Measurements from ENCODE around the gene PLXDC1. TPM values are rescaled to one million over a fixed set of nuclear protein-coding genes. Genes with fewer than 3 reads are reported as not detected.

The PLXDC1 gene
- total RNA-seq, 1 donor from 2014 or later: 12.2 TPM

- Histone ChIP-seq H3K9me3 (replicated peaks) (no peaks in the 10 kb centered on the region), H3K27me3 (ENCODE audit: low read depth) (no peaks in the 10 kb centered on the region), H3K36me3 (peaks cover 4% of the 10 kb centered on the region), H3K27ac (replicated peaks) (peak overlapping the region; percentile 79), H3K4me1 (peaks cover 52% of the 10 kb centered on the region), H3K4me3 (no peak overlapping the region)
- TF ChIP-seq CTCF (IDR thresholded peaks at IDR 0.05; ENCODE audit: borderline replicate concordance): no peak
- DNase-seq: no peak
- intact Hi-C loops (cut with micrococcal nuclease): loop anchor here (10.0 kb wide), 1 partner anchor 65 kb away; no protein-coding TSS in a partner anchor
These were observed 71.6 kb downstream of the PLXDC1 start for GRCh38 chr17:39079836-39080235.

GRCh38 chr17:39077866-39078265 is 73.6 kb downstream of the PLXDC1 start:
- Histone ChIP-seq H3K36me3 (peaks cover 4% of the 10 kb centered on the region), H3K4me1 (peaks cover 32% of the 10 kb centered on the region), H3K27me3 (ENCODE audit: low read depth) (no peaks in the 10 kb centered on the region), H3K27ac (replicated peaks) (peak overlapping the region; percentile 27), H3K4me3 (no peak overlapping the region), H3K9me3 (replicated peaks) (no peaks in the 10 kb centered on the region)
- intact Hi-C loops (cut with micrococcal nuclease): loop anchor here (10.0 kb wide), 1 partner anchor 67 kb away; no protein-coding TSS in a partner anchor
- DNase-seq: no peak
- TF ChIP-seq CTCF (IDR thresholded peaks at IDR 0.05; ENCODE audit: borderline replicate concordance): no peak

- H3K9me3 ChIP-seq (replicated peaks): no peaks in the 10 kb centered on the region
- peaks cover 4% of the 10 kb centered on the region for H3K36me3 ChIP-seq
- H3K4me3 ChIP-seq: no peak overlapping the region
- H3K4me1 ChIP-seq: peaks cover 28% of the 10 kb centered on the region
- no peaks in the 10 kb centered on the region for H3K27me3 ChIP-seq (ENCODE audit: low read depth)
- no peak for DNase-seq
- no peak overlapping the region for H3K27ac ChIP-seq (replicated peaks)
- intact Hi-C loops (cut with micrococcal nuclease): loop anchor here (10.0 kb wide), 1 partner anchor 68 kb away; no protein-coding TSS in a partner anchor
- no peak for TF ChIP-seq CTCF (IDR thresholded peaks at IDR 0.05; ENCODE audit: borderline replicate concordance)
These were observed 74.2 kb downstream of the PLXDC1 start for GRCh38 chr17:39077252-39077651.

- DNase-seq: no peak
- TF ChIP-seq CTCF (IDR thresholded peaks at IDR 0.05; ENCODE audit: borderline replicate concordance): no peak
- intact Hi-C loops (cut with micrococcal nuclease): loop anchor here (10.0 kb wide), 1 partner anchor 70 kb away; no protein-coding TSS in a partner anchor
- Histone ChIP-seq H3K4me1 (peaks cover 2% of the 10 kb centered on the region), H3K9me3 (replicated peaks) (no peaks in the 10 kb centered on the region), H3K27me3 (ENCODE audit: low read depth) (no peaks in the 10 kb centered on the region), H3K36me3 (peaks cover 4% of the 10 kb centered on the region), H3K4me3 (no peak overlapping the region), H3K27ac (replicated peaks) (no peak overlapping the region)
These were observed 76.8 kb downstream of the PLXDC1 start for GRCh38 chr17:39074676-39075075.

GRCh38 chr17:39073916-39074315 is 77.5 kb downstream of the PLXDC1 start:
- no peak for DNase-seq
- Histone ChIP-seq H3K27me3 (ENCODE audit: low read depth) (no peaks in the 10 kb centered on the region), H3K4me1 (no peaks in the 10 kb centered on the region), H3K9me3 (replicated peaks) (no peaks in the 10 kb centered on the region), H3K36me3 (peaks cover 4% of the 10 kb centered on the region), H3K4me3 (no peak overlapping the region), H3K27ac (replicated peaks) (no peak overlapping the region)
- no peak for TF ChIP-seq CTCF (IDR thresholded peaks at IDR 0.05; ENCODE audit: borderline replicate concordance)
- intact Hi-C loops (cut with micrococcal nuclease): loop anchor here (10.0 kb wide), 1 partner anchor 71 kb away; no protein-coding TSS in a partner anchor

Measured in left ventricle myocardium inferior (tissue), 1 donor.